Measurements from ENCODE around the gene JAKMIP3.

Gene JAKMIP3

DNA sequence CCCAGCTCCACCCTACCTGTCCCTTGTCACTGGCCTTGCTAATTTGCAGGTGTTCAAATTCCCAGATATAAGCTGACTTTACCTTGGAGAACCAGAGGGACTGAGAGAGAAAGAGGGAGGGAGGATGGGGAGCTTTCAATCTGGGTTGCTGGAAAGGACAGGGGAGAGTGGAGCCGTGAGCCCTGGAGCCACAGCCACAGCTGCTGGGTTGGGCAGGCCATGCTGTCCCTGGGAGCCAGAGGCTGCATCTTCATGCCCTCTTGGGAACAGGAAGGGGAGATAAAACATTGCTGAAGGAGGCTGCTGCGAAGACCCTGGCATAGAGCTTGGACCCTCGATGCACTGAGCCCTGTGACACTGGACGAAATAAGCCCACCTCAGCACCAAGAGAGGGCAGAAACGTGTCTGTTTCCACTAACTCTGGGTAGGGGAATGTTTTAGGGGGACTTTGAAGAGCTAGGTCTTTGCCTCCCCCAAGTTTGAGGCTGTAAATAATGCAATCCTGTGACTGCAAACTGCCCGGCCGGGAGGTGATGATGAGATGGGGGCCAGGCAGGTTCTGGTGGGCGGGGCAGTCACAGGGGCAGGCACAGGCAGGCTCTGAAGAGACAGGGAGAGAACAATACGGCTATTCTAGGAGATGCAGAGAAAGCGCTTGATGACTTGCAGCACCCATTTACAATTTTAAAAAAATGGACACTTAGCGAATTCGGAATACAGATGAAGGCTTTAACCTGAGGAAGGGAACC, 5.8 kb upstream of the JAKMIP3 start:
- no peak overlapping the region for H3K4me3 ChIP-seq (ENCODE audit: low read depth, low read length)
- TF ChIP-seq, protein P1, sequence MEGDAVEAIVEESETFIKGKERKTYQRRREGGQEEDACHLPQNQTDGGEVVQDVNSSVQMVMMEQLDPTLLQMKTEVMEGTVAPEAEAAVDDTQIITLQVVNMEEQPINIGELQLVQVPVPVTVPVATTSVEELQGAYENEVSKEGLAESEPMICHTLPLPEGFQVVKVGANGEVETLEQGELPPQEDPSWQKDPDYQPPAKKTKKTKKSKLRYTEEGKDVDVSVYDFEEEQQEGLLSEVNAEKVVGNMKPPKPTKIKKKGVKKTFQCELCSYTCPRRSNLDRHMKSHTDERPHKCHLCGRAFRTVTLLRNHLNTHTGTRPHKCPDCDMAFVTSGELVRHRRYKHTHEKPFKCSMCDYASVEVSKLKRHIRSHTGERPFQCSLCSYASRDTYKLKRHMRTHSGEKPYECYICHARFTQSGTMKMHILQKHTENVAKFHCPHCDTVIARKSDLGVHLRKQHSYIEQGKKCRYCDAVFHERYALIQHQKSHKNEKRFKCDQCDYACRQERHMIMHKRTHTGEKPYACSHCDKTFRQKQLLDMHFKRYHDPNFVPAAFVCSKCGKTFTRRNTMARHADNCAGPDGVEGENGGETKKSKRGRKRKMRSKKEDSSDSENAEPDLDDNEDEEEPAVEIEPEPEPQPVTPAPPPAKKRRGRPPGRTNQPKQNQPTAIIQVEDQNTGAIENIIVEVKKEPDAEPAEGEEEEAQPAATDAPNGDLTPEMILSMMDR (IDR thresholded peaks at IDR 0.05; ENCODE audit: low read depth, low read length) = no peak

- TF ChIP-seq, protein P1 (IDR thresholded peaks at IDR 0.05; ENCODE audit: low read depth, low read length) = no peak
- no peak overlapping the region for H3K4me3 ChIP-seq (ENCODE audit: low read depth, low read length)
Observed at GRCh38 chr10:132061030-132061429, 4.7 kb upstream of the JAKMIP3 start.

DNA sequence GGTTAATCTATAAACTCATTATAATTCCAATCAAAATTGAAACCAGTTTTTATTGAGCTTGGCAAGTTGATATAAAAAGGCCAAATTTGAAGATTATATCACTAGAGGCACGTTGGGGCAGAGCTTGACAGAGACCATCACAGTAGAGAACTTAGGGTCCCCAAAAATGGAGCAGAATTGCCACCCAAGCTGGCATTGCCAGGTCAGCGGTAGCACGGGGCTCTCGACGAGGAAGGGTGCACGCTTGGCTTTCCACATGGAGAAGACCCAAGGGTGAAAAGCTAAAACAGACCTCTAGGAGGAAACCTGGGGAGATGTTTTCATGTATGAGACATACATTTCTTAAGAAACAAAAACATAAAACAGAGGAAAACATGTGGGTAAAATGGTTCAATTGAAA, 4.3 kb upstream of the JAKMIP3 start:
- no peak overlapping the region for H3K4me3 ChIP-seq (ENCODE audit: low read depth, low read length)
- TF ChIP-seq, protein P1 (IDR thresholded peaks at IDR 0.05; ENCODE audit: low read depth, low read length) = no peak

GRCh38 chr10:132062116-132062515, 3.6 kb upstream of the JAKMIP3 start:
- TF ChIP-seq, protein P1 (IDR thresholded peaks at IDR 0.05; ENCODE audit: low read depth, low read length) = no peak
- no peak overlapping the region for H3K4me3 ChIP-seq (ENCODE audit: low read depth, low read length)

- no peak overlapping the region for H3K4me3 ChIP-seq (ENCODE audit: low read depth, low read length)
- TF ChIP-seq, protein P1 (IDR thresholded peaks at IDR 0.05; ENCODE audit: low read depth, low read length) = no peak
Observed at GRCh38 chr10:132062641-132063390, 2.9 kb upstream of the JAKMIP3 start.

DNA sequence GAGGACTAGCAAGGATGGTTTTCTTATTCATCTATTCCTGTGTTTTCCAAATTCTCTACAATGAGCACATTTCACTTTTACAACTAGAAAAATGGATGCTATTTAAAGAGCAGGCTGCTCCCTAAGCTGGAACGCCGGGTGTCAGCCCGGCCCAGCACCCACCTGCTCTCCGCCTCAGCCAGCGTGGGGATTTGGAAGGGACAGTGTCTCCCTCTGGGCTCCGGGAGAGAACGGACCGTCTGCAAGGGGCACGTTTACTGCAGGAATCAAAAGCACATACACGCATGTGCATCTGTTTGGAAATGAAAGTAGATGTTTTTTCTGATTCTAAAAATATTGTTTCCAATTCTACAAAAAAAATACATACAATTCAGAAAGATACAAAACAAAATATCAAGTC, 2.3 kb upstream of the JAKMIP3 start:
- H3K4me3 ChIP-seq (ENCODE audit: low read depth, low read length) = no peak overlapping the region
- TF ChIP-seq, protein P1 (IDR thresholded peaks at IDR 0.05; ENCODE audit: low read depth, low read length) = no peak

Data from WI38 (cell line).